Tibial nerve (tissue), 3 donors: ENCODE results near the gene FBLIM1.

Experiments
- POLR2A ChIP-seq, 2 donors: fragments of 450-650 bp; IDR thresholded peaks; one replicate each; pipeline ENCODE4 v1.6.1; 2017; ENCODE audit warnings: antibody characterized with exemption in 2 of 2, mild to moderate bottlenecking in 2 of 2, moderate library complexity in 2 of 2
- TF ChIP-seq, protein P1 (sequence below), 5 experiments: fragments of 200-600 bp in 3 of 5; fragments of 450-650 bp in 2 of 5; sonication (generic) in 3 of 5; IDR thresholded peaks; one replicate each; pipeline ENCODE4 v1.5.1; 2016 to 2019; ENCODE audit warnings: antibody characterized with exemption in 5 of 5, mild to moderate bottlenecking in 3 of 5, moderate library complexity in 2 of 5

DNA sequence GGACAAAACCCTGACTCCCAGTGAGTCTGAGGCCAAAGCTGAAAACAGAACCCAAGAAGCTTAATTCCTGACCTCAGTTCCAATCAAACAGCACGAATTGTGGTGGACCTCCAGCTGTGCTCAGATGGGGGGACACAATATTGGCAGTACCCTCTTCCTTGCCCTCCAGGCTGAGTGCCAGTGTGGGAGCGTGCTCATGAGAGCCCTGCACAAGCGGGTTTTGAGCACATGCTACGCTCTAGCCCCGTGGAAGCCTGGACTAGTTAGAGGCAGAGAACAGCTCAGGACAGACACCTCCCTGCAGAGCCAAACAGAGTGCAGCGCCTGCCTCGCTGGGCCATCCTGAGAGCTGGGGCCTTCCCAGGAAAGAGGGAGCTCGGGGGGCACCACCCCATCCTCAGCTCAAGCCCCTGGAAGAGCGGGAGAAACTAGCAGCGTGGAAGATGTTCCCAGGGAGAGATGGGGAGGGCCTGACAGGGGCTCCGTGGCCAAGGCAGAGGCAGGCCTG lies 25.3 kb upstream of the FBLIM1 start:
- no peak for TF ChIP-seq POLR2A (IDR thresholded peaks at IDR 0.05)
- TF ChIP-seq, protein P1, sequence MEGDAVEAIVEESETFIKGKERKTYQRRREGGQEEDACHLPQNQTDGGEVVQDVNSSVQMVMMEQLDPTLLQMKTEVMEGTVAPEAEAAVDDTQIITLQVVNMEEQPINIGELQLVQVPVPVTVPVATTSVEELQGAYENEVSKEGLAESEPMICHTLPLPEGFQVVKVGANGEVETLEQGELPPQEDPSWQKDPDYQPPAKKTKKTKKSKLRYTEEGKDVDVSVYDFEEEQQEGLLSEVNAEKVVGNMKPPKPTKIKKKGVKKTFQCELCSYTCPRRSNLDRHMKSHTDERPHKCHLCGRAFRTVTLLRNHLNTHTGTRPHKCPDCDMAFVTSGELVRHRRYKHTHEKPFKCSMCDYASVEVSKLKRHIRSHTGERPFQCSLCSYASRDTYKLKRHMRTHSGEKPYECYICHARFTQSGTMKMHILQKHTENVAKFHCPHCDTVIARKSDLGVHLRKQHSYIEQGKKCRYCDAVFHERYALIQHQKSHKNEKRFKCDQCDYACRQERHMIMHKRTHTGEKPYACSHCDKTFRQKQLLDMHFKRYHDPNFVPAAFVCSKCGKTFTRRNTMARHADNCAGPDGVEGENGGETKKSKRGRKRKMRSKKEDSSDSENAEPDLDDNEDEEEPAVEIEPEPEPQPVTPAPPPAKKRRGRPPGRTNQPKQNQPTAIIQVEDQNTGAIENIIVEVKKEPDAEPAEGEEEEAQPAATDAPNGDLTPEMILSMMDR (IDR thresholded peaks at IDR 0.05), result no peak
